Neural progenitor cell (in vitro differentiated cells): ENCODE measurements around the gene MED12L.
A peak's percentile ranks its signal among the peaks of the same experiment; 100 is the strongest.

Experiments used
- CTCF ChIP-seq: fragments of 200-600 bp; sonication (generic); IDR thresholded peaks from 2 replicates; pipeline ENCODE4 v1.5.1; 2017; ENCODE audit warnings: antibody characterized with exemption, mild to moderate bottlenecking
- EZH2 ChIP-seq: fragments of 200-600 bp; sonication (generic); IDR thresholded peaks from 2 replicates; pipeline ENCODE4 v1.6.1; 2017; ENCODE audit warnings: antibody characterized with exemption, mild to moderate bottlenecking, moderate library complexity

- peak; percentile 33 for TF ChIP-seq CTCF
- no peak for TF ChIP-seq EZH2
Measured at GRCh38 chr3:151214459-151214858, 129.0 kb downstream of the MED12L start.
